K562 (cell line): Measurements from ENCODE around the gene PTPN5. TPM values are rescaled to one million over a fixed set of nuclear protein-coding genes. Genes with fewer than 3 reads are reported as not detected.

ENCODE experiments used
- ARID3A ChIP-seq: IDR thresholded peaks from 2 replicates; pipeline ENCODE4 v1.6.1; 2012; ENCODE audit warnings: low read depth, low read length, improper control_type of control experiment, borderline replicate concordance
- ASH1L ChIP-seq: fragments of 450-650 bp; IDR thresholded peaks from 2 replicates; pipeline ENCODE4 v1.6.1; 2018; ENCODE audit warnings: borderline replicate concordance, mild to moderate bottlenecking, low read depth; ENCODE audit not compliant: partially characterized antibody
- ELF2 ChIP-seq: fragments of 250-450 bp; sonication (Bioruptor Pico); IDR thresholded peaks from 2 replicates; pipeline ENCODE4 v1.5.0; 2021; ENCODE audit warnings: mild to moderate bottlenecking
- EP300 ChIP-seq: IDR thresholded peaks from 2 replicates; pipeline ENCODE4 v1.6.1; 2012; ENCODE audit warnings: low read length, improper control_type of control experiment
- ETV5 ChIP-seq: sonication (generic); formaldehyde crosslinking; IDR thresholded peaks from 2 replicates; pipeline ENCODE4 v1.4.0; 2020; ENCODE audit warnings: low read depth, mild to moderate bottlenecking, missing genetic modification reagents
- HOXB6 ChIP-seq: fragments of 250-450 bp; sonication (Bioruptor Pico); IDR thresholded peaks from 2 replicates; pipeline ENCODE4 v1.5.1; 2022; ENCODE audit warnings: mild to moderate bottlenecking, borderline replicate concordance
- KLF16 ChIP-seq: IDR thresholded peaks from 2 replicates; pipeline ENCODE4 v1.6.1; 2016; ENCODE audit warnings: antibody characterized with exemption
- LARP7 ChIP-seq: fragments of 450-650 bp; IDR thresholded peaks from 2 replicates; pipeline ENCODE4 v1.6.1; 2016
- MTF1 ChIP-seq: fragments of 250-450 bp; sonication (Bioruptor Pico); IDR thresholded peaks from 2 replicates; pipeline ENCODE4 v1.9.0; 2021; ENCODE audit warnings: moderate library complexity, mild to moderate bottlenecking, inconsistent platforms, borderline replicate concordance
- MYC ChIP-seq, 2 experiments: fragments of 250-450 bp in 1 of 2; sonication (Bioruptor Pico) in 1 of 2; IDR thresholded peaks; 2 replicates each; pipeline versions ENCODE4 v1.5.1 to v1.6.1; 2012 to 2021; ENCODE audit warnings: low read depth in 2 of 2, borderline replicate concordance in 1 of 2, improper control_type of control experiment in 1 of 2, low read length in 1 of 2, mild to moderate bottlenecking in 1 of 2, moderate library complexity in 1 of 2
- NR2C2 ChIP-seq, 2 experiments: fragments of 200-800 bp in 1 of 2; sonication (Bioruptor generic) in 1 of 2; sonication (generic) in 1 of 2; formaldehyde crosslinking in 1 of 2; IDR thresholded peaks; 2 replicates each; pipeline versions ENCODE4 v1.6.1 to v1.8.0; 2016 to 2022; ENCODE audit warnings: mild to moderate bottlenecking in 1 of 2, missing compliant biosample characterization in 1 of 2, missing genetic modification characterization in 1 of 2, missing genetic modification reagents in 1 of 2
- POU5F1 ChIP-seq: fragments of 150-350 bp; IDR thresholded peaks from 2 replicates; pipeline ENCODE4 v1.6.1; 2014; ENCODE audit warnings: borderline replicate concordance, low read length, low read depth, mild to moderate bottlenecking; ENCODE audit not compliant: partially characterized antibody
- RUNX1 ChIP-seq: sonication (generic); IDR thresholded peaks from 2 replicates; pipeline ENCODE4 v1.6.1; 2016; ENCODE audit warnings: antibody characterized with exemption, low read depth
- SREBF1 ChIP-seq: fragments of 150-350 bp; IDR thresholded peaks from 2 replicates; pipeline ENCODE4 v1.6.1; 2014; ENCODE audit warnings: antibody characterized with exemption, low read depth, low read length, borderline replicate concordance
- TAF15 ChIP-seq: fragments of 200-400 bp; formaldehyde crosslinking; IDR thresholded peaks from 2 replicates; pipeline ENCODE4 v1.6.1; 2017; ENCODE audit warnings: mild to moderate bottlenecking, low read depth, low read length, moderate library complexity
- VEZF1 ChIP-seq: fragments of 200-800 bp; sonication (Bioruptor generic); IDR thresholded peaks from 2 replicates; pipeline ENCODE4 v1.6.1; 2017; ENCODE audit warnings: missing genetic modification characterization, missing compliant biosample characterization
- ZKSCAN3 ChIP-seq: fragments of 250-450 bp; sonication (Bioruptor Pico); IDR thresholded peaks from 2 replicates; pipeline ENCODE4 v1.4.0; 2020
- ZMIZ1 ChIP-seq, 2 experiments: fragments of 150-350 bp in 1 of 2; IDR thresholded peaks; 2 replicates each; pipeline ENCODE4 v1.6.1; 2012 to 2016; ENCODE audit warnings: low read depth in 2 of 2, low read length in 2 of 2, mild to moderate bottlenecking in 1 of 2, moderate library complexity in 1 of 2
- ZNF124 ChIP-seq: sonication (generic); formaldehyde crosslinking; IDR thresholded peaks from 2 replicates; pipeline ENCODE4 v1.8.1; 2022; ENCODE audit warnings: missing genetic modification reagents
- ZNF707 ChIP-seq: fragments of 250-450 bp; sonication (Bioruptor Pico); conservative IDR thresholded peaks from 2 replicates; pipeline ENCODE4 v1.8.0; 2022; ENCODE audit warnings: inconsistent platforms, mild to moderate bottlenecking, moderate library complexity
- polyA plus RNA-seq, 8 experiments: library from polyadenylated mRNA; depleted of rRNA in 4 of 8; stranded (reverse) in 5 of 8; unstranded in 3 of 8; fragments of >200 nt; fragmentation: Nextera tagmentation in 2 of 8; fragmentation: Illumina TruSeq in 1 of 8; extraction: Ambion mirVana in 2 of 8; extraction: Trizol in 1 of 8; gene quantifications; 2 replicates each; pipeline versions ENCODE4 v1.2.1 to v1.2.3, GENCODE V29; 2011 to 2014; ENCODE audit warnings: inconsistent platforms in 1 of 8, missing spikeins in 1 of 8
- total RNA-seq, 7 experiments: library from RNA; depleted of rRNA in 6 of 7; stranded (reverse); fragments of >200 nt in 6 of 7; fragmentation: Illumina TruSeq in 2 of 7; extraction: Trizol in 2 of 7; gene quantifications; 2 replicates each; pipeline versions ENCODE4 v1.2.1 to v1.2.3, GENCODE V29; 2011 to 2021; ENCODE audit warnings: low replicate concordance in 1 of 7

Gene PTPN5
- total and polyA plus RNA-seq, 9 of the 15 experiments (the other 6 are each of a cell fraction or from before 2014, with no cell fraction given): not detected

GRCh38 chr11:18698341-18699268, 93.0 kb downstream of the PTPN5 start, which contains the start of gene TMEM86A (continued):
- TF ChIP-seq ASH1L: no peak
- no peak for TF ChIP-seq RUNX1
- no peak for TF ChIP-seq TAF15
- no peak for TF ChIP-seq SREBF1
- no peak for TF ChIP-seq MTF1 (CRISPR knock-in tag)
- no peak for TF ChIP-seq ARID3A
- TF ChIP-seq ELF2 (CRISPR knock-in tag): no peak
- 0 out of 2 replicates have a peak, but pooled peaks have one; percentile 13 for TF ChIP-seq MYC (IDR thresholded peaks at IDR 0.05; ENCODE audit: low read depth, low read length)
- TF ChIP-seq MYC (CRISPR knock-in tag; IDR thresholded peaks at IDR 0.05; ENCODE audit: borderline replicate concordance, low read depth): no peak
- no peak for TF ChIP-seq ZKSCAN3 (CRISPR knock-in tag)
- TF ChIP-seq KLF16: no peak
- 0 out of 2 replicates have a peak, but pooled peaks have one; percentile 31 for TF ChIP-seq ZNF124 (CRISPR knock-in tag)
- TF ChIP-seq HOXB6 (CRISPR knock-in tag): no peak
- no peak for TF ChIP-seq NR2C2 (CRISPR knock-in tag; IDR thresholded peaks at IDR 0.05)
- peak; percentile 94 for TF ChIP-seq NR2C2 (tag; IDR thresholded peaks at IDR 0.05)
- TF ChIP-seq ZNF707 (CRISPR knock-in tag): no peak
- TF ChIP-seq ETV5 (CRISPR knock-in tag): no peak
- peak; percentile 43 for TF ChIP-seq VEZF1
- no peak for TF ChIP-seq EP300
- TF ChIP-seq LARP7: no peak
- no peak for TF ChIP-seq POU5F1
- TF ChIP-seq ZMIZ1 (IDR thresholded peaks at IDR 0.05; ENCODE audit: low read depth in 2 of 2, low read length in 2 of 2): no peak
